ENCODE measurements around the gene TMEM120B. TPM values are rescaled to one million over a fixed set of nuclear protein-coding genes. Genes with fewer than 3 reads are reported as not detected.

Gene TMEM120B
- total and polyA plus RNA-seq, 4 donors = 3.9 to 17.7 (median 8.1) TPM

DNA sequence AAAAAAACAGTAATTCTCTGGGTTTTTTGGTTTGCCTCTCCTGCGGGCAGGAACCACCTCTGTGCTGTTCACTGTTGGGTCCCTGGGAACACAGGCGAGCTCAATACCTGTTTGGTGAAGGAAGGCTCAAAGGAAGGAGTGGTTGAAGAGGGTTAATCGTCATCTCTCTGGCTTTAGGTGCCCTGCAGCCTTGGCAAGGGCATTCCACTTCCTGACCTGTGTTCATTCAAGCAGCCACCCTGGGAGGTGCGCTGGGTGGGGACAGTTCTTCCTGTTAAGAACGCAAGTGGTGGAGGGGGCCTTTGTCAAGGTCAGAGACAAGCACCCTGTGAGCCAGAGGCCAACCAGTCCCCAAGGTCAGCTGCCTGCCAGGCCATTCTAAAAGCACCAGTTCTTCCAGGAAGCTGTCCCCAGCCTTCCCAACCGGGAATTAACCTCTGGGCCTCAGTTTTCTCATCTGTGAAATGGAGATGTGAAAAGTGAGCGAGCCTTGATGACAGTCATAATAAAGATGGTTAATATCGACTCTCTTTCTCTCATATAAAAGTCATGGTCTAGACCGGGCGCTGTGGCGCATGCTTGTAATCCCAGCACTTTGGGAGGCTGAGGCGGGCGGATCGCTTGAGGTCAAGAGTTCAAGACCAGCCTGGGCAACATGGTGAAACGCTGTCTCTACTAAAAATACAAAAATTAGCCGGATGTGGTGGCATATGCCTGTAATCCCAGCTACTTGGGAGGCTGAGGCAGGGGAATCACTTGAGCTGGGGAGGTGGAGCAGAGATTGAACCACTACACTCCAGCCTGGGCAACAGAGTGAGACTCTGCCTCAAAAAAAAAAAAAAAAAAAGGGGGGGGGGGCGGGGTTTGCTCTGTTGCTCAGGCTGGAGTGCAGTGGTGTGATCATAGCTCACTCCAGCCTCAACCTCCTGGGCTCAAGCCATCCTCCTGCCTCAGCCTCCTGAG, 74.8 kb downstream of the TMEM120B start:
- no peak for ATAC-seq (ENCODE audit: insufficient read depth, low FRiP score)

GRCh38 chr12:121788176-121788818, 75.7 kb downstream of the TMEM120B start:
- no peak overlapping the region for H3K4me3 ChIP-seq
- H3K9me3 ChIP-seq (ENCODE audit: control insufficient read depth in 4 of 4, insufficient read depth in 3 of 4, low read length in 3 of 4) = no peaks in the 10 kb centered on the region
- H3K9ac ChIP-seq (ENCODE audit: insufficient read depth in 1 of 2, low read length in 2 of 2) = no peak overlapping the region
- 52 to 68% methylated on average over 7 of the region's 7 CpGs for WGBS, 2 donors
- no peaks in the 10 kb centered on the region for H3K27me3 ChIP-seq (ENCODE audit: control insufficient read depth in 3 of 3, insufficient read depth in 3 of 3, low read length in 2 of 3)
- ATAC-seq (ENCODE audit: insufficient read depth, low FRiP score) = no peak
- no peak for TF ChIP-seq CTCF (IDR thresholded peaks at IDR 0.05; ENCODE audit: control extremely low read depth, extremely low read depth)
- no peak for DNase-seq
- peaks cover 0 to 14% (median 0%) of the 10 kb centered on the region in 5 donors for H3K4me1 ChIP-seq (ENCODE audit: control insufficient read depth in 5 of 5, insufficient read depth in 5 of 5, low read length in 5 of 5)
- H3K36me3 ChIP-seq (ENCODE audit: control insufficient read depth in 4 of 4, insufficient read depth in 4 of 4, low read length in 4 of 4) = no peaks in the 10 kb centered on the region
- peak overlapping the region in 1 of 2 donors; percentile 83 for H3K27ac ChIP-seq (ENCODE audit: low read depth in 1 of 2, low read length in 1 of 2)

More for the DNA sequence above, 74.8 kb downstream of the TMEM120B start:
- Histone ChIP-seq H3K27ac (ENCODE audit: low read depth in 1 of 2, low read length in 1 of 2) (peak overlapping the region; percentile 37 to 64), H3K27me3 (ENCODE audit: control insufficient read depth in 3 of 3, insufficient read depth in 3 of 3, low read length in 2 of 3) (no peaks in the 10 kb centered on the region), H3K36me3 (ENCODE audit: control insufficient read depth in 4 of 4, insufficient read depth in 4 of 4, low read length in 4 of 4) (no peaks in the 10 kb centered on the region), H3K4me3 (no peak overlapping the region), H3K9me3 (ENCODE audit: control insufficient read depth in 4 of 4, insufficient read depth in 3 of 4, low read length in 3 of 4) (no peaks in the 10 kb centered on the region), H3K4me1 (ENCODE audit: control insufficient read depth in 5 of 5, insufficient read depth in 5 of 5, low read length in 5 of 5) (peaks cover 0 to 17% (median 1%) of the 10 kb centered on the region in 5 donors), H3K9ac (ENCODE audit: insufficient read depth in 1 of 2, low read length in 2 of 2) (no peak overlapping the region)
- no peak for DNase-seq
- WGBS, 2 donors = 69 to 75% methylated on average over 16 to 17 of the region's 17 CpGs
- no peak for TF ChIP-seq CTCF (IDR thresholded peaks at IDR 0.05; ENCODE audit: control extremely low read depth, extremely low read depth)

- H3K27ac ChIP-seq (ENCODE audit: low read depth in 1 of 2, low read length in 1 of 2) = peak overlapping the region; percentile 25 to 83
- H3K4me3 ChIP-seq = no peak overlapping the region
- no peaks in the 10 kb centered on the region for H3K27me3 ChIP-seq (ENCODE audit: control insufficient read depth in 3 of 3, insufficient read depth in 3 of 3, low read length in 2 of 3)
- H3K36me3 ChIP-seq (ENCODE audit: control insufficient read depth in 4 of 4, insufficient read depth in 4 of 4, low read length in 4 of 4) = no peaks in the 10 kb centered on the region
- H3K9me3 ChIP-seq (ENCODE audit: control insufficient read depth in 4 of 4, insufficient read depth in 3 of 4, low read length in 3 of 4) = no peaks in the 10 kb centered on the region
- 16 to 50% methylated on average over 13 of the region's 13 CpGs for WGBS, 2 donors
- no peak for ATAC-seq (ENCODE audit: insufficient read depth, low FRiP score)
- DNase-seq = no peak
- TF ChIP-seq CTCF (IDR thresholded peaks at IDR 0.05; ENCODE audit: control extremely low read depth, extremely low read depth) = no peak
- no peak overlapping the region for H3K9ac ChIP-seq (ENCODE audit: insufficient read depth in 1 of 2, low read length in 2 of 2)
- peaks cover 0 to 18% (median 5%) of the 10 kb centered on the region in 5 donors for H3K4me1 ChIP-seq (ENCODE audit: control insufficient read depth in 5 of 5, insufficient read depth in 5 of 5, low read length in 5 of 5)
These were observed 76.8 kb downstream of the TMEM120B start for GRCh38 chr12:121789233-121789781.
